ENCODE data around the gene SRGAP1. TPM values are rescaled to one million over a fixed set of nuclear protein-coding genes. Genes with fewer than 3 reads are reported as not detected.

The SRGAP1 gene
- polyA plus RNA-seq, 1 experiment = 24.9 TPM

DNA sequence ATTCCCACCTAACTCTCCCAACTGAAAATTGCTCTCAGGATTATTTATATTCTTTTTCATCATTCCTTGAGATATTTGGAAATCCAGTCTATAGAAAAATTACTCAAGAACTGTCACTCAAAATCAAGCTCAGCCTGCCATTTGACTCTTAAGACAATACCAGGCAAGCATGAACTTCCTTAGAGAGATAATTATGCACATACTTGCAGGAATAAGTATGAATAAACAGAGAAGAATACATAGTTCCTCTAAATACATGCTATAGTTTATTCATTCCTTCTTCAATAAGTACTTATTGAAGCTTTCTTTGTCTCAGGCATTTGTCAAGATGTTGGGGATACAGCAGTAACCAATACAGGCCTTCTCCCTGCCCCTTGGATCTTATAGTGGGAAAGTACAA lies 154.1 kb downstream of the SRGAP1 start:
- ChIA-PET POLR2A (no interaction called here), CTCF (no interaction called here)
- Histone ChIP-seq H3K27ac (ENCODE audit: low read depth, low read length) (no peak overlapping the region), H3K27me3 (ENCODE audit: control insufficient read depth, insufficient read depth, low read length) (no peaks in the 10 kb centered on the region), H3K4me3 (ENCODE audit: low read depth, low read length) (no peak overlapping the region), H3K9me3 (ENCODE audit: control insufficient read depth, insufficient read depth, low read length) (peaks cover 2% of the 10 kb centered on the region; the same call in 1 of the 2 replicates)
- TF ChIP-seq, protein P1, sequence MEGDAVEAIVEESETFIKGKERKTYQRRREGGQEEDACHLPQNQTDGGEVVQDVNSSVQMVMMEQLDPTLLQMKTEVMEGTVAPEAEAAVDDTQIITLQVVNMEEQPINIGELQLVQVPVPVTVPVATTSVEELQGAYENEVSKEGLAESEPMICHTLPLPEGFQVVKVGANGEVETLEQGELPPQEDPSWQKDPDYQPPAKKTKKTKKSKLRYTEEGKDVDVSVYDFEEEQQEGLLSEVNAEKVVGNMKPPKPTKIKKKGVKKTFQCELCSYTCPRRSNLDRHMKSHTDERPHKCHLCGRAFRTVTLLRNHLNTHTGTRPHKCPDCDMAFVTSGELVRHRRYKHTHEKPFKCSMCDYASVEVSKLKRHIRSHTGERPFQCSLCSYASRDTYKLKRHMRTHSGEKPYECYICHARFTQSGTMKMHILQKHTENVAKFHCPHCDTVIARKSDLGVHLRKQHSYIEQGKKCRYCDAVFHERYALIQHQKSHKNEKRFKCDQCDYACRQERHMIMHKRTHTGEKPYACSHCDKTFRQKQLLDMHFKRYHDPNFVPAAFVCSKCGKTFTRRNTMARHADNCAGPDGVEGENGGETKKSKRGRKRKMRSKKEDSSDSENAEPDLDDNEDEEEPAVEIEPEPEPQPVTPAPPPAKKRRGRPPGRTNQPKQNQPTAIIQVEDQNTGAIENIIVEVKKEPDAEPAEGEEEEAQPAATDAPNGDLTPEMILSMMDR (IDR thresholded peaks at IDR 0.05; ENCODE audit: low read depth, low read length) = no peak
- DNase-seq (ENCODE audit: low read depth, low spot score) = no peak

DNA sequence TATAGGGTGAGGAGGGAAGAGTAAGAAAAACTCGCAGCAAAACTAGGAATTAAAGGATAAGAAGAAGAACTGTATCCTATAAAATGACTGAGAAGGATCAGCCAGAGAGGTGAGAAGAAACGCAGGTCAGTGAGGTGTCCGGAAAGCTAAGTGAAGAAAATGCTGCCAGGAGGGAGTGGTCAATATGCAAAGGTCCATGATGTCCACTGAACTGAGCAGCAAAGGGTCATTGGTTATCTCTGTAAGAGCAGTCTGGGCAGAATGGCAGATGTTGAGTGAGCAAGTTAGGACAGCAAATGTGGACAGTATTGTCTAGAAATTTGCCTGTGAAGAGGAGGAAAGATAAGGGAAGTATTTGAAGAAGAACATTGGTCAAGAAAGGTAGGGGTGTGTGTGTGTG lies 155.4 kb downstream of the SRGAP1 start:
- Histone ChIP-seq H3K4me3 (ENCODE audit: low read depth, low read length) (no peak overlapping the region), H3K27ac (ENCODE audit: low read depth, low read length) (no peak overlapping the region), H3K27me3 (ENCODE audit: control insufficient read depth, insufficient read depth, low read length) (no peaks in the 10 kb centered on the region), H3K9me3 (ENCODE audit: control insufficient read depth, insufficient read depth, low read length) (peaks cover 2% of the 10 kb centered on the region; the same call in 1 of the 2 replicates)
- ChIA-PET CTCF (no interaction called here), POLR2A (no interaction called here)
- TF ChIP-seq, protein P1 (IDR thresholded peaks at IDR 0.05; ENCODE audit: low read depth, low read length) = no peak
- DNase-seq (ENCODE audit: low read depth, low spot score) = no peak

DNA sequence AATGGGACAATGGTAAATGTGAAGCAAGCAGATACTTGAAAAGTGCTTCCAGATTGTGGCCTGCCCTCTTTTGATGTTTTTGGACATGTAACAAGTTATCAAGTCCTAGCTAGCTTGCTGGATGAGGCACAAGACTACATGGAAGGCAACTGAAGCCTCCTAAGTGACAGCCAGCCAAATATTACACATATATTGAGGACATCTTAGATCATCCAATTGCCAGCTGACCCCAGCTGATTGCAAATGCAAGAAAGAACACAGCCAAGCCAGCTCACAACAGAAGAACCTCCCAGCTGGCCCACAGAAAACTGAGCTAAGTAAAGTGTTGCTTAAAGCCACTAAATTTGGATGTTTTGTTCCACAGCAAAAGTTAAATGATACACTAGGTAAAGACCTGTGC lies 156.9 kb downstream of the SRGAP1 start:
- DNase-seq (ENCODE audit: low read depth, low spot score) = no peak
- Histone ChIP-seq H3K4me3 (ENCODE audit: low read depth, low read length) (no peak overlapping the region), H3K27ac (ENCODE audit: low read depth, low read length) (no peak overlapping the region), H3K27me3 (ENCODE audit: control insufficient read depth, insufficient read depth, low read length) (no peaks in the 10 kb centered on the region), H3K9me3 (ENCODE audit: control insufficient read depth, insufficient read depth, low read length) (peaks cover 2% of the 10 kb centered on the region; the same call in 1 of the 2 replicates)
- CTCF ChIA-PET = no interaction called here
- TF ChIP-seq, protein P1 (IDR thresholded peaks at IDR 0.05; ENCODE audit: low read depth, low read length) = no peak
- POLR2A ChIA-PET = no interaction called here

DNA sequence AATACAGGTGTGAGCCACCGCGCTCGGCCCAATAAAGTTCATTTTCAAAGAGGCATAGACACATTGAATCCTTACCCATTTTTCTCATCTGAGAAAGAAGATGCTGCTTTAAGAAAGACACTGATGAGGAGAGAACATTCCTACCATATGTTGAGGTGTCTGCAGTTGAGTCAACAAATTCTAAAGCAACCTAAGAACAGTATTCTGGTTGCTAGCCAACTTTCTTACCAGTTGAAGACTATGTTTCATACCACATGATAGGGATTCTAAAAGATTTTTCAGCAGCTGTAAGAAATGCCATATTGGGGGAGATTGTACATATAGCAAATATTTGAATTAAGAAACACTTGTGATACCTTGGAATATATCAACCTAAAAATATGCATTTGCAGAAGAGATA lies 160.1 kb downstream of the SRGAP1 start:
- TF ChIP-seq, protein P1 (IDR thresholded peaks at IDR 0.05; ENCODE audit: low read depth, low read length) = no peak
- CTCF ChIA-PET = no interaction called here
- H3K9me3 ChIP-seq (ENCODE audit: control insufficient read depth, insufficient read depth, low read length) = peaks cover 2% of the 10 kb centered on the region; the same call in 1 of the 2 replicates
- H3K4me3 ChIP-seq (ENCODE audit: low read depth, low read length) = no peak overlapping the region
- no peak for DNase-seq (ENCODE audit: low read depth, low spot score)
- H3K27me3 ChIP-seq (ENCODE audit: control insufficient read depth, insufficient read depth, low read length) = no peaks in the 10 kb centered on the region
- POLR2A ChIA-PET = no interaction called here
- no peak overlapping the region for H3K27ac ChIP-seq (ENCODE audit: low read depth, low read length)

DNA sequence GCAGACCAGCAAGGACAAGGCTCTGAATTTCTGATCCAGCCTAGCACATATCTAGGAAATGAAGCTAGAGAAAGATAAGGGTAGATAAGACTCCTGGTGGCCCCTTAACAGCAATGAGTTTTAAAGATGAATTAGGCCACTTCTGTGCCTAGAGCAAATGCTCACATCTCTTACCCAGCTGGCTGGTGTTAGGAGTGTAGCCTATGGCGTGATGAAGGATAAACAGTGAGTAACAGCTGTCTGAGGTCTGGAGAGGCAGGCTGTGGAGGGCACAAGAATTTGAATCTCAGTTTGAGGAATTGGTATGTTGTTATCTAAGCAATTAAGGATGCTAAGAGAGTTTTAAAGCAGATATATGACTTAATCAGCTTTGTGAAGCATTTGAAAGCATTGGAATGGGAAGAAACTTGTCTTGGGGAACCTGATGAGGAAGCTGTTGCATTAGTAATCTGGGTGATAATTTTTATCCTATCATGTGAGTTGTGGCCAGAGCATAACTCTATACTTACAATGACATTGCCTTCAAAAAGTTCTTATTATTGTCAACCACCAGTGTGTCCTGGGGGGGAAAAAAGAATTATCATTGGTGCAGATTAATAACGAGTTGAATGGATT lies 161.8 kb downstream of the SRGAP1 start:
- TF ChIP-seq, protein P1 (IDR thresholded peaks at IDR 0.05; ENCODE audit: low read depth, low read length) = no peak
- DNase-seq (ENCODE audit: low read depth, low spot score) = no peak
- peak overlapping the region; percentile 12 for H3K27ac ChIP-seq (ENCODE audit: low read depth, low read length)
- no peaks in the 10 kb centered on the region for H3K27me3 ChIP-seq (ENCODE audit: control insufficient read depth, insufficient read depth, low read length)
- H3K4me3 ChIP-seq (ENCODE audit: low read depth, low read length) = no peak overlapping the region
- CTCF ChIA-PET = interaction anchor here (0.6 to 1.4 kb wide), 2 partner anchors 162 to 168 kb away, joined by 3 to 5 read pairs; partner anchors contain the start of gene SRGAP1
- POLR2A ChIA-PET = interaction anchor here (0.9 to 1.0 kb wide), 2 partner anchors 15 to 88 kb away, joined by 3 read pairs; no protein-coding TSS in a partner anchor
- peaks cover 2% of the 10 kb centered on the region; the same call in 1 of the 2 replicates for H3K9me3 ChIP-seq (ENCODE audit: control insufficient read depth, insufficient read depth, low read length)

Data from AG04450 (cell line).